ENCODE results near the gene MAGEA12. TPM values are rescaled to one million over a fixed set of nuclear protein-coding genes. Genes with fewer than 3 reads are reported as not detected.

Gene MAGEA12
- total and polyA plus RNA-seq, 9 of the 15 experiments (the other 6 are each of a cell fraction or from before 2014, with no cell fraction given) = 53.4 to 101 (median 80.4) TPM

DNA sequence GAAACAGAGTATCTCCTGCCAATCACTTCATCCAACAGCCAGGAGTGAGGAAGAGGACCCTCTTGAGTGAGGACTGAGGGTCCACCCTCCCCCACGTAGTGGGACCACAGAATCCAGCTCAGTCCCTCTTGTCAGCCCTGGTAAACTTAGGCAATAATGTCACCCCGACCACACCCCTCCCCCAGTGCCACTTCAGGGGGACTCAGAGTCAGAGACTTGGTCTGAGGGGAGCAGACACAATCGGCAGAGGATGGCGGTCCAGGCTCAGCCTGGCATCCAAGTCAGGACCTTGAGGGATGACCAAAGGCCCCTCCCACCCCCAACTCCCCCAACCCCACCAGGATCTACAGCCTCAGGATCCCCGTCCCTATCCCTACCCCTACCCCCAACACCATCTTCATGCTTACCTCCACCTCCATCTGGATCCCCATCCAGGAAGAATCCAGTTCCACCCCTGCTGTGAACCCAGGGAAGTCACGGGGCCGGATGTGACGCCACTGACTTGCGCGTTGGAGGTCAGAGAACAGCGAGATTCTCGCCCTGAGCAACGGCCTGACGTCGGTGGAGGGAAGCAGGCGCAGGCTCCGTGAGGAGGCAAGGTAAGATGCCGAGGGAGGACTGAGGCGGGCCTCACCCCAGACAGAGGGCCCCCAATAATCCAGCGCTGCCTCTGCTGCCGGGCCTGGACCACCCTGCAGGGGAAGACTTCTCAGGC, at the start of gene MAGEA12, which contains the start of gene CSAG1 (continued):
- TF ChIP-seq, protein P1, sequence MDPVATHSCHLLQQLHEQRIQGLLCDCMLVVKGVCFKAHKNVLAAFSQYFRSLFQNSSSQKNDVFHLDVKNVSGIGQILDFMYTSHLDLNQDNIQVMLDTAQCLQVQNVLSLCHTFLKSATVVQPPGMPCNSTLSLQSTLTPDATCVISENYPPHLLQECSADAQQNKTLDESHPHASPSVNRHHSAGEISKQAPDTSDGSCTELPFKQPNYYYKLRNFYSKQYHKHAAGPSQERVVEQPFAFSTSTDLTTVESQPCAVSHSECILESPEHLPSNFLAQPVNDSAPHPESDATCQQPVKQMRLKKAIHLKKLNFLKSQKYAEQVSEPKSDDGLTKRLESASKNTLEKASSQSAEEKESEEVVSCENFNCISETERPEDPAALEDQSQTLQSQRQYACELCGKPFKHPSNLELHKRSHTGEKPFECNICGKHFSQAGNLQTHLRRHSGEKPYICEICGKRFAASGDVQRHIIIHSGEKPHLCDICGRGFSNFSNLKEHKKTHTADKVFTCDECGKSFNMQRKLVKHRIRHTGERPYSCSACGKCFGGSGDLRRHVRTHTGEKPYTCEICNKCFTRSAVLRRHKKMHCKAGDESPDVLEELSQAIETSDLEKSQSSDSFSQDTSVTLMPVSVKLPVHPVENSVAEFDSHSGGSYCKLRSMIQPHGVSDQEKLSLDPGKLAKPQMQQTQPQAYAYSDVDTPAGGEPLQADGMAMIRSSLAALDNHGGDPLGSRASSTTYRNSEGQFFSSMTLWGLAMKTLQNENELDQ (CRISPR knock-in tag; IDR thresholded peaks at IDR 0.05; ENCODE audit: borderline replicate concordance) = no peak
- no peak for TF ChIP-seq ZNF766 (CRISPR knock-in tag; conservative IDR thresholded peaks at IDR 0.05)
- TF ChIP-seq TCFL5 (CRISPR knock-in tag; conservative IDR thresholded peaks at IDR 0.05) = no peak
- no peak for TF ChIP-seq BACH1 (tag; IDR thresholded peaks at IDR 0.05)
- TF ChIP-seq PPARD (CRISPR knock-in tag; IDR thresholded peaks at IDR 0.05) = no peak
- TF ChIP-seq ASH1L (IDR thresholded peaks at IDR 0.05; ENCODE audit: borderline replicate concordance, low read depth, partially characterized antibody) = no peak
- TF ChIP-seq PHTF2 (CRISPR knock-in tag; IDR thresholded peaks at IDR 0.05) = no peak
- no peak for TF ChIP-seq ZNF407 (IDR thresholded peaks at IDR 0.05; ENCODE audit: low read depth)
- no peak for TF ChIP-seq MEF2A (IDR thresholded peaks at IDR 0.05; ENCODE audit: control insufficient read depth, low read depth, low read length)
- no peak for TF ChIP-seq NR1H2 (CRISPR knock-in tag; IDR thresholded peaks at IDR 0.05)
- TF ChIP-seq, protein P2, sequence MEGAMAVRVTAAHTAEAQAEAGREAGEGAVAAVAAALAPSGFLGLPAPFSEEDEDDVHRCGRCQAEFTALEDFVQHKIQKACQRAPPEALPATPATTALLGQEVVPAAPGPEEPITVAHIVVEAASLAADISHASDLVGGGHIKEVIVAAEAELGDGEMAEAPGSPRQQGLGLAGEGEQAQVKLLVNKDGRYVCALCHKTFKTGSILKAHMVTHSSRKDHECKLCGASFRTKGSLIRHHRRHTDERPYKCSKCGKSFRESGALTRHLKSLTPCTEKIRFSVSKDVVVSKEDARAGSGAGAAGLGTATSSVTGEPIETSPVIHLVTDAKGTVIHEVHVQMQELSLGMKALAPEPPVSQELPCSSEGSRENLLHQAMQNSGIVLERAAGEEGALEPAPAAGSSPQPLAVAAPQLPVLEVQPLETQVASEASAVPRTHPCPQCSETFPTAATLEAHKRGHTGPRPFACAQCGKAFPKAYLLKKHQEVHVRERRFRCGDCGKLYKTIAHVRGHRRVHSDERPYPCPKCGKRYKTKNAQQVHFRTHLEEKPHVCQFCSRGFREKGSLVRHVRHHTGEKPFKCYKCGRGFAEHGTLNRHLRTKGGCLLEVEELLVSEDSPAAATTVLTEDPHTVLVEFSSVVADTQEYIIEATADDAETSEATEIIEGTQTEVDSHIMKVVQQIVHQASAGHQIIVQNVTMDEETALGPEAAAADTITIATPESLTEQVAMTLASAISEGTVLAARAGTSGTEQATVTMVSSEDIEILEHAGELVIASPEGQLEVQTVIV (CRISPR knock-in tag; IDR thresholded peaks at IDR 0.05; ENCODE audit: borderline replicate concordance) = no peak
- peak; percentile 62; the same call in 1 of the 2 replicates for TF ChIP-seq ZBTB12 (CRISPR knock-in tag; IDR thresholded peaks at IDR 0.05)
- no peak for TF ChIP-seq ZEB2 (IDR thresholded peaks at IDR 0.05)
